LHCN-M2 (cell line): ENCODE data around the gene TSR3. TPM values are rescaled to one million over a fixed set of nuclear protein-coding genes. Genes with fewer than 3 reads are reported as not detected.
A peak's percentile ranks its signal among the peaks of the same experiment; 100 is the strongest.

ENCODE experiments used
- DNase-seq: peaks from one replicate; pipeline ENCODE4 v3.0.0-alpha.2; 2012; ENCODE audit warnings: low read depth
- polyA plus RNA-seq: library from polyadenylated mRNA; unstranded; fragments of >200 nt; gene quantifications from one replicate; pipeline ENCODE4 v1.2.1, GENCODE V29; 2012; ENCODE audit warnings: missing spikeins
- total RNA-seq: library from RNA; depleted of rRNA; stranded (reverse); fragments of >200 nt; gene quantifications from 2 replicates; pipeline ENCODE4 v1.2.3, GENCODE V29; 2014; rRNA removed

Gene TSR3
- total RNA-seq: 114 and 124 TPM in 2 replicates
- polyA plus RNA-seq: 106 TPM

DNA sequence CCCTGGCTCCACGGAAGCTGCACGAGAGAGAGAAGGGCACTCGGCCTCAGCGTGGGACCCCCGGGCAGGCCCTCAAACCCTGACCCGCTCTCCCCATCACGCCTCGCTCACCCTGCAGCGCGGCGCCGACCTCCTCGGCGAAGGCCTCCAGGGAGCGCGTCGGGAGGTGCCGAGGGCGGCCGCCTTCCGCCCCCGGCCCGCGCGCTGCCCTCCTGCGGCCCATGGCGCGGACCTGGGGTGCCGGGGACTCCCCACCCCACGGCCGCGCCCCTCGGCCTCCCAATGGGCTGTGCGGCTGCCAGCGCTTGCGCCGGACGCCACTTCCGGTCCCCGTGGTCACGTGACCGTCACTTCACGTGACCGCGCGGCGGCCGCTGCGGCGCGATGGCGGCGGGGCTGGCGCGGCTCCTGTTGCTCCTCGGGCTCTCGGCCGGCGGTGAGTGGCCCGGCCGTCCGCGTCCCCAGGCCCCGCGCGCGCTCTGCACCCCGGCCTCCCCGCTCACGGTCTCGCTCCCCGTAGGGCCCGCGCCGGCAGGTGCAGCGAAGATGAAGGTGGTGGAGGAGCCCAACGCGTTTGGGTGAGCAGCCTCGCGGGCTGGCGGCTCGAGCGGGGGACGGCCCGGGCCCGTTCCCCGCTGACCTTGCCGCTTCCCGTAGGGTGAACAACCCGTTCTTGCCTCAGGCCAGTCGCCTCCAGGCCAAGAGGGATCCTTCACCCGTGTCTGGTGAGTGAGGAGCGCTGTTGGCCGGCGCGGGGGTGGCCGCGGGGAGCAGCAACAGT lies at the start of gene TSR3, which contains the start of gene GNPTG:
TSR3 (minus strand) TSS at position 297 of the 781 bp plus-strand sequence; CDS start at position 223, 74 bp downstream.
GNPTG (plus strand) TSS at position 350 of the 781 bp plus-strand sequence; CDS start at position 385, 35 bp downstream.
- DNase-seq: peak; percentile 84

DNA sequence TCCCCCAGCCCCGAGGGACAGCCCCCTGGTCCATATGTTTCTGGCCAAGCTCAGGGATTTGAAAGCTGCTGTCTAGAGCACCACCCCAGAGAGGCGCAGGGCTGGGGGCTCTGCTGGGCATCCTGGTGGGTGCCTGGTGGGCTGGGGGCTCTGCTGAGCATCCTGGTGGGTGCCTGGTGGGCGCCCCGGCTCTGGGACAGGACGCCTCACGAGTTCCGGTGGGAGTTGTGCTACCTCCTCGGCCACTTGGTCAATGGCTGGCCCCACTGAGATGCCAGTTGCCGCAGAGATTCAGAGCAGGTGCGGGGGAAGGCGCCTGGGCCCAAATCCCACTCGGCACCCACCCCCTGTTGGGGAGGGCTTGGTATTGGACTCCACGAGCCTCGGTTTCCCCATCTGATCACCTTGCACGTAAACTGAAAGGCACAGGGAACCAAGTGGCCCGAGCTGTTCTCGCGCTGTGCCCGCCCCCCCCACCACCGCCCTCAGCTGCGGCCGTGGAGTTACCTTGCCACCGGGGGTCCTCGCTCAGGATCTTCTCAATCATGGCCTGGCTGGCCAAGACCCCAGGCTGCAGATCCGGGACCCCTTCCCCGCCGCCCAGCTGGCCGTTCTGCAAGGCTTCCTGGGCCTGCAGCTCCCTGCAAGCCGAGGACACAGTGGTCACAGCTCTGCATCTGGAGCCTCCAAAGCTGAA lies 49.5 kb upstream of the TSR3 start:
- no peak for DNase-seq

DNA sequence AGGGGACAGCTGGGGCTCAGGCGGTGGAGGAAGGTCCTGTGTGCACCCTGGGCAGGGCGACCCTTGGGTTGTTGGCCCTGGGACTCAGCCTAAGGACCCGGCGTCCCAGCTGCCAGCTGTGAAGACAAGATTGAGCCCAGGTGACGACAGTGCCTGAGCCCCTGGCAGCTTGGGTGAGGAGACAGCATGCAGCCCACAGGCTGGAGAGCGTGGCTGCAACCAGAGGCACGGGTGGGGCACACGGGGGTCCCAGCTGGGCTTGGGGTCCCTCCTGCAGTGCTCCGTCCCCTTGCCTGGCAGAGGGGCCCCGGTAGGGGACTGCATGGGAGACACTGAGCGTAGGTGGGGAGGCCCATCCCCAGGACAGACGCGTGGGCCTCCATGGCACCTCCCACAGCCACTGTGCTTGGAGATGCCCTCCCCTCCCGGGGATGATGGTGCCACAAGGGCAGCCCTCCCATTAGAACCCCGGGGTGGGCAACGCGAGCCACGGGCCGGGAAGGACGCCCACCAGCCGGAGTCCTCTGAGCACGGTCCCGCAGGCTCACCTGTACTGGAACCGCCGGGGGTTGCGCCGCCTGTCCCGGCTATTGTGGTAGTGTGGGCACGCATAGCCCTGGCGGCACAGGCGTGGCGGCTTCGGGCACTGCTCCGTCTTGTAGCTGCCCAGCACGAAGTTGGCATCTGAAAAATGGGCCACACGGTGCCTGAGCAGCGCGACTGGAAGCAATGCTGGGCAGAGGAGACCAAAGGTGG lies 47.3 kb upstream of the TSR3 start:
- no peak for DNase-seq

DNA sequence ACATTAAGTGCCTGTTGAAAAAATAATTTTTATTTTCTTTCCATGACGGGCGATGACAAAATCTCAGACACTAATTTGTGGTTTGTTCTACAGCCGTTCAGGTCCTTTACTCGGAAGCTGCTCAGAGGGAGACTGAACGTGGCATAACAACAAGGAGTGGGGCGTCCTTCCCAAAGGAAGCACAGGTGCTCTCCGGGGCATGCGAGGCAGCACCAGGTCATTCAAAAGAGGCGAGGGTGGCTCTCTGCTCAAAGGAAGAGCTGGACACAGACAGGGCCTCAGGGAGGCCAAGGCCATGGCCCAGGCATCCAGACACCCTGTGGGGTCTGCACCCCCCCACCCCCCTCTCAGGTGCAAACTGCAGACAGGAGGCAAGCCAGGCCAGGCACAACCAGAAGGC lies 46.7 kb upstream of the TSR3 start:
- DNase-seq: no peak

DNA sequence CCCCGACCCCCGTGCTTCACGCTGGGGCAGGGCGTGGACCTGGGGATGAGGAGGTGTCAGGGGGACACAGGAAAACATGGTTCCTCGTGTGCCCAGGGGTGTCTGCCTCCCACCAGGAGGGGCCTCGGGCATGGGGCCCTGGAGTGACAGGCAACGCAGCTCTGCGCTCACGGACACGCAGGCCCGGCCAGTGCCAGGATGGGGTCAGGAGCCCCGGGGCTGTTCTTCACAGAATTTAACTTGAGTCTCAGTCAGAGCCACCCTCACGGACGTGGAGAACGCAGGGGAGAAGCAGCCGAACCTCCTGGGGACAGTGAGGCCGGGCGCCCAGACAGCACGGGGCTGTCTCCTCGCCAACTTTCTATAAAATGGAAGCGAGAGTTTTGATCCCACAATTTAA lies 46.1 kb upstream of the TSR3 start:
- DNase-seq: no peak

DNA sequence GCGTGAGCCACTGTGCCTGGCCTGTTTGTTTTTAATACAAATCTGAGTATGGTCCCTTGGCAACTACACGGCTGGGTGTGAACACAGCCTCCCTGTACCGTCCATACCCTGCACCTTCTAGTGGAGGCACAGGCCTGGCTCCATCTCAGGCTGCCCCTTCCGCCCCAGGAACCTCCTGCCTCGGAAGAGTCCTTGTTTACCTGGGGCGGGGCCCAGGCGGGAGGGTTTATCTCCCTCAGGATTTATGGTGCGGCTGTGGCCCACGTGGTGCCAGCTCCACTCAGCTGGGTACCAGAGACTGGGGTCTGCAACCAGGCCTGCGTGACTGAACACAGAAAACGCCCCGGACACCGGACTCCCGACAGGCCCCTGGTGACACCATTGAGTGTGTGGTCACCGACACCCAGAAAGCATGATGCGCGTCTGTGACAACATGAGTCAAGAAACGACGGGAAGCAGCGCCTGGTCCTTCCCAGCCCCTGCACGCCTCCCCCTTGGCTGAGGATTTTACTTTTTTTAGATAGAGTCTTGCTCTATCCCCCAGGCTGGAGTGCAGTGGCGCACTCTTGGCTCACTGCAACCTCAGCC lies 43.9 kb upstream of the TSR3 start:
- no peak for DNase-seq

DNA sequence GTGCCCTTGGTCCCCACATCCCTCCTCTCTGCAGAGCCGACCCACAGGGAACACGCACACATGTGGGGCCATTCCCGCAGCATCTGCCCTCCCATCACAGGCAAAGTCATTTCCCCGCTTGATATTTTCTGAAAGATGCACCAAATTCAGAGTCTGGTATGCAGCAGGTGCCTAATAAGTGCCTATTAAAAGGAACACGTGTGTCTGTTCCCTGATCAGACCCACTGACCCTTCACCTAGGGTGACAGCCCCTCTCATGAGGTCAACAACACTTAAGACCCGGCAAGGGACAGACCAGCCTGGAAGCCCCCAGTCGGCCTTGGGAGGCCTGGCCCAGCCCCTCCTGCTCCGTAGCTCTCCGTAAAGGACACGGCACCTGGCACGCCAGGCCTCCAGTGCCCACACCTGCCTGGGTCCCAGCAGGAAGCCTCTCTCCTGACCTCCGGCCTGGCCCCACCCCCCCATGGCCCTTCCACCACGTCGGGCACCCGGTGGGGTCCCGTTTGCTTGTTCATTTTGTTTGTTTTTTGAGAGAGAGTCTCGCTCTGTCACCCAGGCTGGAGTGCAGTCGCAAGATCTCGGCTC lies 42.8 kb upstream of the TSR3 start:
- DNase-seq: no peak

DNA sequence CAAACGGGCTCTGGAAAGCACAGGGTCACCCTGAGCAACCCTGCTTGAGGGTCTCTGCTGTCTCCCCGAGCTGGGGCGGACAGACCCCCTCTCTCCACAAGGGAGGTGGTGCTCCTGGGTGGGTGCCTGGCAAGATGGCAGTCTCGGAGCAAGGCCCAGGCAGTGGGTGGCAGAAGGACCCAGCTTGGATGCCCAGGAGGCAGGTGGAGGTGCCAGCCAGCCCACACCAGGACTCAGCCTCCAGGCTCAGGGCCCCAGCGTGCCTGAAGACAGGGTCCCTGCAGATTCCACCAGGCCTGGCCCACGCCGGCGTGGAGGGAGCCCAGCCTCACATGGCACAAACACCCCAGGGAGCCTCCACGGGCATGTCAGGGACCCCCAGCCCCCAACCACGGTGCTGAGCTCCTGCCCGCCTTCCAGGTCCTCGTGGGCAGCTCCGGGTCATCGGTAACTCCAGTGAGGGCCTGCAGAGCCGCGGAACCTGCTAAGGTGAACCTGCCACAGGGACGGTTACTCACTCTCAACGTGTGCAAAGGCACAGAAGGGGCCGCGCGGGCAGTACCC lies 42.0 kb upstream of the TSR3 start:
- no peak for DNase-seq

DNA sequence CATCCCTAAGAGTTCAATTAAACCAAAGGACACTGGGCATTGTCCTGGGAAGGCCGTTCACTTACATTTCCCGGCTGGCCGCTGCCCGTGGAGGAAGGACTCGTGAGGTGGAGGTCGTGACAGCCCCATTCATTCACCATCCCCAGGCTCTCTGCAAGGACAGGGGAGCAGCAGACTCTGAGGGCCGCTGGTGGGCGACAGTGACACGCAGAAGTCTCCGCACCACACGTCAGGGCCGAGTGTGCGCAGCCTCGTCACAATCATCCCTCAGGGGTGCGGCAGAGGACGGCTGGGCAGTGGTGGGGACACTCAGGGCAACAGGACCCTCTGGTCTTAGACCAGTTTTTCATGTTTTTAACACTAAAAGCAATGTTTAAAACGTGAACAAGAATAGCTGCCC lies 41.1 kb upstream of the TSR3 start:
- no peak for DNase-seq

DNA sequence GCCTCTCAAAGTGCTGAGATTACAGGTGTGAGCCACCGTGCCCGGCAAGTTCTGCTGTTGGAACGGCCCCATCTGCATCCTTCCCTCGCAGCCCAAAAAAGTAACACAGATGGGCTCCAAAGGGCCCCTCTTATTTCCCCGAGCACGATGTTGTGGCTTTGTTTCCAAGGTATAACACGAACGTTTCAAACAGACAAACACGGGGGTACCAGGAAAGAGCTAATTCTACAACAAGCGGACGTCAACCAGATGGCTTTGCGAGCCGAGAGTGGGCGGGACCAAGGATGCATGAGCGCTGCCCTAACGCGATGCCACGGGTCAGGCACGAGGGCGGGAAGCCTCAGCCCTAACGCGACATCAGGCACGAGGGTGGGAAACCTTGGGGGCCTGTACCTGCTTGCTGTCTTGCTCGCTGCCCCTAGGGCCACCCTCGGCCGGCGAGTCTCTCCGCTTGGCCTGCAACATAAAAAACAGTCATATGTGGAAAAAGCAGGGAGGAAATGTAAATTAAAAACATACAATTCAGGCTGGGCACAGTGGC lies 38.6 kb upstream of the TSR3 start:
- no peak for DNase-seq

DNA sequence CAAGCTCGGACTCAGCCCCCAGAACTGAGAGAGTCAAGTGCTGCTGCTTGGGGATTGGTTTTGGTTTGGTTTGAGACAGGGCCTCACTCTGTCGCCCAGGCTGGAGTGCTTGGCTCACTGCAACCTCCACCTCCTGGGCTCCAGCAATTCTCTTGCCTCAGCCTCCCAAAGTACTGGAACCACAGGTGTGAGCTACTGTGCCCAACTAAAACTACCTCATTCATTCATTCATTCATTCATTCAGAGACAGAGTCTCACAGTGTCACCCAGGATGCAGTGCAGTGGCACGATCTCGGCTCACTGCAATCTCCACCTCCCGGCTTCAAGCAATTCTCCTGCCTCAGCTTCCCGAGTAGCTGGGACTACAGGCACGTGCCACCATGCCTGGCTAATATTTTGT lies 38.1 kb upstream of the TSR3 start:
- DNase-seq: no peak

DNA sequence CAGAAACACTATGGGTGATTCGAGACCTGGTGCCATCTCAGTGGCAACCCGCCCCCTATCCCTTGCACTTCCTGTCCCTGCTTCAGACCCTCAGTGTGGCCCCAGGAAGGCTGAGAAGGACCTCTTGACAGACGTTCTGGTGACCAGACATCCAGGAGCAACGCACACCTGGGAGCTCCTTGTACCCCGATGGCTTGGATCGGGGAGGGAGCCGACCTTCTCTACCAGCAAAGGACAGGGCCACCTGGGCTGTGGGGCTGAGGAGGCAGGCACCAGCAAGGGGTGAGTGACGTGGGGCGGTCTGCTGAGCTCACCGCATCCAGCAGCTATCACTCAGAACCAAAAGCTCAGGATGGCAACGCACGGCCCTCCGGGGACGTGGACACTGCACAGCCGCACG lies 35.7 kb upstream of the TSR3 start:
- no peak for DNase-seq

DNA sequence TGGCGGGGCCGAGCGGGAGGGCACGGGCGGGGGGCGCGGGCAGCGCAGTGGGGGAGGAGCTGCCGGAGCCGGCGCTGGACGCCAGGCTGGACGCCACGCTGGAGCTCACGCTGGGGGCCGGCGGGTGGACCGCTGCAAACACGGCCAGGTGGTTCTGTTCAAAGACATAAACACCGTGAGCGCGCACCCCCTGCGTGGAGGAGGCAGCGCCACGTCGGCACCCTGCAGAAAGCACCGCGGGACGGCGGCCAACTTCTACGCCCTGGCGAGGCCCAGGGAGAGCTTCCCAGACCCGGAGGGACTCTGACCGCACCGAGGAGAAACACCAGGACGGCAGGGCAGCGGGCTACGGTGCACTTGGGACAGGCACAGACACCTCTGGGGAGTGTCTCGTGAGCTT lies 33.6 kb upstream of the TSR3 start:
- DNase-seq: no peak

DNA sequence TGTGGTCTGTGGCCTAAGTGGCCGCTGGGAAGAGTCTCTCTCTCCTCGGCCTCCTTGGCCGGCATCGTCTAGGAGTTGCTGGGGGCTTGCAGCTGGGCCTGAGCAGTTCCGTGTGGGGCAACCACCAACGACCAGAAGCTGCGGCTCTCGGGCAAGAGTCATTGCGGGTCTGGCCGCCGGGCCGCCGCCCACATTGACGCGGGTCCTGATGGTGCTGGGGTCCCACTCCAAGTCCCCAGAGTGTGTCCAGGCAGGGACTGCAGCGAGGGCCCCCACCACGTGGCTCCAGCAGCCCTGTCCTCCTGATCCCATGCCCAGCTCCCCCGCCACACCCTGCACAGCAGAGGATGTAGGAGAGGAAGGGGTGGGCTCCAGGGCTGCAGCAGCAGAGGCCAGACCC lies 31.9 kb upstream of the TSR3 start:
- DNase-seq: no peak

DNA sequence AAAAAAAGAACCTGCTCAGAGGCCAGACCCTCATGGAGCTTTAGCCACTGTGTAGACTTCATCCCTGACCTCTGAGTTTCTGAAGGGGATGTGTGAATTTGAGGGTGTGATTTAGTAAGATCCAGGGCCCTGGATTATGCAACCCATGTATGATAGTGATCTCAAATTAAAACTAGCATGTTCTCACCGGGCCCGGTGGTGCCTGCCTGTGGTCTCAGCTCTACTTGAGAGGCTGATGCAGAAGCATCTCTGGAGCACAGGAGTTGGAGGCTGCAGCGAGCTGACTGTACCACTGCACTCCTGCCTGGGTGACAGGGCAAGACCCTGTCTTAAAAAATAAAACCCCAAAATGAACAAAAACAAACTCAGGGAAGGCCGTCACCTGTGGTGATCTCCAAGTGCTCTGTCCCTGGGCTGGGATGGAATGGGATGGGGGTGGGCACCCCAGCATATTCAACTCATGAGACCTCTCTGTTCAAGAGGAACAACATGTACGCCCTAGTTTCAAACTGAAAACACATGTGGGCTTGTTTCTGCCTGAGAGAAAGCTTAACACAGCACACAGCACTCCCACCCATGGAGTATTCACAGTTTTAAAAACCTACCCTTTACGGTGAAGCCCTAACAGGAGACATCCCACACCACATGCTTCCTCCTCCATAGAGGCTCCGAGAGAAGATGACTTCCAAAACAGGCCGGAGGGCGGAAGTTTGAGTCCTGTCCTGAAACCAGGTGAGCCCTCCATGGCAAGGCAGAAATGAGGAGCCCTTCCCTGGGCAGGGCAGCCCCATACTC lies 30.1 kb upstream of the TSR3 start:
- DNase-seq: no peak

DNA sequence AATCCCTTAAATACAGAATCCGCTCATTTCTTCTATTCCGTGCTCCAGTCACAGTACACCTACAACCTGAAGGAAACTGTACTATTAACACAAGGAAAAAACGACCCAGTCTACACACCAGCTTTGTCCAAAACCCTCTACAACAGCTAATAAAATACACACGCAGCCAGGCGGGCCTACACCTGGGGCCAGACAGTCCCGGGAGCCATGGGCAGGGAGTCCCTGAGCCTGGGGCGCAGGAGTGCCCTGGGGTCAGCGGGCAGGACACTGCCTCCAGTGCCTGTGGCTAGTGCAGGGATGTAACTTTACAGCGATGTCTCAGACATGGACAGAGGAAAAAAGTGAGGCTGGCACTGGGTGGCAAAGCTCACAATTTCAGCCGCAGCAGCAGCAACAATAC lies 28.5 kb upstream of the TSR3 start:
- DNase-seq: no peak

DNA sequence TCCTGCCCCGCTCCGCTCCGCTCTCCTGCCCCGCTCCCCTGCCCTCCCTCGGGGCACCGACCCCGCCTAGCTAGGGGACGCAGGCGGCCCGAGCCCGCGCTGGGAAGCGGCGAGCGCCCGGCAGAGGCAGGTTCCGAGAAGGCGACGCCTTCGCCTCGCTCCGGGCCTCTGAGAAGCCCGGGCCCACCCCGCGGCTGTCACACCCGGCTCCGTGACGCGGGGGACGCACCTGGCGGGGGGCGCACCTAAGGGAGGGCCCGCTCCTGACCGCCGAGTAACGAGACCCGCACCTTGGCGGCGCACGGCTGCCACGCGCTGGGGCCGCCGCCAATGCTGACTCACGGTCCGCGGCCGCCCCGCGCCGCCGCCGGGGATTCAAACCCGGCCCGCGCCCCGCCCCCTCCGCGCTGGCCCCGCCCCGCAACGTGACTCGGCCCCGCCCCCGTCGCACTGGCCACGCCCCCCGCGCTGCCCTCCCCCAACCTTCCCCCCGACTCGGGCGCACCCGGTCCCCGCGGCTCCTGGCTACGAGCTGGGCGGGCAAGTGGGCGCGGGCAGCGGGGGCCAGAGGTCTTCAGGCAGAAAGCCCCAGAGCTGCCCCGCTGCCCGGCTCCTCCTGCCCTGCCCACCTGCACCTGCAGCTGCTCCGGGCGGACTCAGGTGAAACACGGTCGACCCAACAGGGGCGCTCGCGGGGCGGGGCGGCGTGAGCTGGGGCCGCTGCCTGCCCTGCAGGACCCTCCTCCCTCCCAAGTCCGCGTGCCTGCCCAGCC lies 27.8 kb upstream of the TSR3 start:
- DNase-seq: peak; percentile 34

DNA sequence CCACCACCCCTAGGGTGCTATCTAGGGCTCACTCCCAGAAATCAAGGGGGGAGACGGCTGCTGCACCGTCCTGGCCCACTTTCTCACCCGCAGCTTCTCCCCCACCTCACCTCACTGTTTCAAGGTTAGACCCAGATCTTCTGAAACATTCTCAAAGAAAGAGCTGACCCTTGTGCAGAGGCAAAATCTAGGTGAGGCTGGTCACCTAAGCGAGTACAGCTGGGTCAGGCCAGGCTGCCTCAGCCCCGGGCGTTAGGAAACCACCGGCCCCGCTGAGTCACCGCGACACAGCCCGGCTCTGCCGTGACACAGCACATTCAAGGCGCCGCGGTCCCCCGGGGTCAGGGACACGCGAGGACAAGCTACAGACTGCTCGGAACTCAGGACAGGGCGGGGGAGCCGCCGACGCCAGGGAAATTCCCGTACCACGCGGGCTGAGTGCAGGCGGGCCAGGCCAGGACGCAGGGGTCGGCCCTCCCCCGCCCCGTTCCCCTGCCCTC lies 27.2 kb upstream of the TSR3 start:
- peak; percentile 66 for DNase-seq
